ENCODE measurements around the gene DSC1.

- no peak for TF ChIP-seq EP300 (IDR thresholded peaks at IDR 0.05; ENCODE audit: borderline replicate concordance)
- no peak for TF ChIP-seq TAF1 (IDR thresholded peaks at IDR 0.05; ENCODE audit: low read depth)
- TF ChIP-seq FOXM1 (IDR thresholded peaks at IDR 0.05; ENCODE audit: borderline replicate concordance, low read depth) = no peak
Observed at GRCh38 chr18:31203096-31203793, 40.6 kb upstream of the DSC1 start.
